COLO668 (cell line): ENCODE measurements around the gene MRC2.
"Not testable (repeated sequence)": the region's sequence is repeated elsewhere in the genome, so short reads cannot be mapped to it uniquely, and the experiment has no call there.

ENCODE experiments used
- DNase-seq: peaks from one replicate; lab custom pipeline; 2025; ENCODE audit not compliant: unreplicated experiment; lab: John Stamatoyannopoulos, UW

The MRC2 gene

GRCh38 chr17:62627219-62627903 lies at the start of gene MRC2:
MRC2 (plus strand) TSS chr17:62627670; CDS start chr17:62627803, 133 bp downstream.
- DNase-seq, result no peak

- no peak for DNase-seq
Measured at GRCh38 chr17:62578757-62579487, 48.5 kb upstream of the MRC2 start.

- DNase-seq, result no peak
Measured at GRCh38 chr17:62580947-62581346, 46.5 kb upstream of the MRC2 start.

GRCh38 chr17:62581764-62582163 lies 45.7 kb upstream of the MRC2 start:
- no peak for DNase-seq

GRCh38 chr17:62587554-62587953 lies 39.9 kb upstream of the MRC2 start:
- no peak for DNase-seq

- DNase-seq, result no peak
Measured at GRCh38 chr17:62588109-62588508, 39.4 kb upstream of the MRC2 start.

GRCh38 chr17:62591333-62591732 lies 36.1 kb upstream of the MRC2 start:
- no peak for DNase-seq

- not testable (repeated sequence) for DNase-seq
Measured at GRCh38 chr17:62591822-62592221, 35.6 kb upstream of the MRC2 start.

GRCh38 chr17:62592341-62593099 lies 35.0 kb upstream of the MRC2 start:
- no peak for DNase-seq

- no peak for DNase-seq
Measured at GRCh38 chr17:62595484-62595883, 32.0 kb upstream of the MRC2 start.

- no peak for DNase-seq
Measured at GRCh38 chr17:62596662-62597061, 30.8 kb upstream of the MRC2 start.

GRCh38 chr17:62597150-62597549 lies 30.3 kb upstream of the MRC2 start:
- no peak for DNase-seq

- DNase-seq, result no peak
Measured at GRCh38 chr17:62597920-62598319, 29.6 kb upstream of the MRC2 start.

- DNase-seq, result no peak
Measured at GRCh38 chr17:62599964-62600657, 27.4 kb upstream of the MRC2 start.

- DNase-seq, result no peak
Measured at GRCh38 chr17:62600805-62601204, 26.7 kb upstream of the MRC2 start.

- no peak for DNase-seq
Measured at GRCh38 chr17:62601471-62601870, 26.0 kb upstream of the MRC2 start.

- not testable (repeated sequence) for DNase-seq
Measured at GRCh38 chr17:62603783-62604182, 23.7 kb upstream of the MRC2 start.

- no peak for DNase-seq
Measured at GRCh38 chr17:62605588-62605987, 21.9 kb upstream of the MRC2 start.

- DNase-seq, result no peak
Measured at GRCh38 chr17:62611292-62611691, 16.2 kb upstream of the MRC2 start.

- DNase-seq, result no peak
Measured at GRCh38 chr17:62611728-62612127, 15.7 kb upstream of the MRC2 start.

- not testable (repeated sequence) for DNase-seq
Measured at GRCh38 chr17:62612289-62612688, 15.2 kb upstream of the MRC2 start.
